GM21515 (cell line): ENCODE data around the gene QPCT.
A peak's percentile ranks its signal among the peaks of the same experiment; 100 is the strongest.

ENCODE experiments used
- ATAC-seq: cut with Tn5 transposase; IDR thresholded peaks from one replicate; pipeline ENCODE4 v1.9.1; 2021; ENCODE audit not compliant: unreplicated experiment

The QPCT gene

DNA sequence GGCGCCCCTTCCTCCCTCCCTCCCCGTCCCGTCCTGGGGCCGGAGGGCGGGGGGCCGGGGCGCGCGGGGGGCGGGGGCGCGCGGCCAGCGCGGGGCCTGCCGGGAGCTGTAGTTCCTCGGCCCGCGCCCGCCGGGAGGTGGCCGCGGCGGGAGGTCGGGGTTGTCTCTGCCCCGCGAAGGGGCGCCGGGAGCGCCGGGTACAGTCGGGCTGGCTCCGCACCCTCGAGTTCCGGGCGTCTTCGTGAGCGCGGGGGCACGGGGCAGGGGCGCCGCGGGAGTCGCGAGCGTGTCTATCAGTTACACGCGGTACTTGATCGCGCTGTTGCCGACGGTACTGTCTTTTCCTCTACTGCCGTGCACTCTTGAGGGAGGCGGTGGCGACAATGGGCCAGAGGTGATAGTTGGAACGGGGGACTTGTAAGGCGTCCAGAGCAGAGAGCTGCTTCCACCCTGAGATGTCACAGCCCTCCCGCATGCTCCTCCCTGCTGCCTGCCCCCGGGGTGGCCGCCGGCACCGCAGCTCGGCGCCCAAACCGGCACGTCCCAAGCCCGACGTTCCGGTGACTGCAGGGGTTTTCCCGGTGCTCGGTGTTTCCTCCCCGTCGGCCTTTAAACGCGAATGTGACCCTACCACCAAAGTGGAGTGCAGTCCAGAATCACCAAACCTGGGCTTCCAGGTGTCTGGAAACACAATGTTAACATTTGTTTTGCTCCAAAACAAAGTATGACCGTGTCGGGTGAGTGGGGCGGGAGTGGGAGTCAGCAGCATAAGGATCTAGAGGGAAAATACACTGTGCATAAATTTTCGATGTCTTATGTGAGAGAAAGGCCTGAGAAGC, 19.4 kb upstream of the QPCT start, which contains the start of gene PRKD3:
Gene PRKD3, minus strand, starts transcription at position 48 of the 839 bp plus-strand sequence. CDS start 8,309 bp downstream, outside the sequence.
- ATAC-seq = peak; percentile 65

DNA sequence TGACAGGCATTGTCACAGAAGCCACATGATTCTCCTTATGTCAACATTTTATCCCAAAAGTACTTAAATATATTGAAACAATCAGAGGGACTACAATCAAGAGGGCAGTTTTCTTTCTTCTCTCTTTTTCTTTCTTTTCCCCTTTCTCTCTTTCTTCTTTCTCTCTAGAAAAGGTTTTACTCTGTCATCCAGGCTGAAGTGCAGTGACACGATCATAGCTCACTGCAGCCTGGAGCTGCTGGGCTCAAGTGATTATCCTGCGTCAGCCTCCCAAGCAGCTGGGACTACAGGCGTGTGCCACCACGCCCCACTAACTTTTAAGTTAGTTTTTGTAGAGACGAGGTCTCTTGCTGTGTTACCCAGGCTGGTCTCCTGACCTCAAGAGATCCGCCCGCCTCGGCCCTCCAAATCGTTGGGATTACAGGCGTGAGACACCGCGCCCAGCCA, 18.8 kb upstream of the QPCT start:
- ATAC-seq = no peak

DNA sequence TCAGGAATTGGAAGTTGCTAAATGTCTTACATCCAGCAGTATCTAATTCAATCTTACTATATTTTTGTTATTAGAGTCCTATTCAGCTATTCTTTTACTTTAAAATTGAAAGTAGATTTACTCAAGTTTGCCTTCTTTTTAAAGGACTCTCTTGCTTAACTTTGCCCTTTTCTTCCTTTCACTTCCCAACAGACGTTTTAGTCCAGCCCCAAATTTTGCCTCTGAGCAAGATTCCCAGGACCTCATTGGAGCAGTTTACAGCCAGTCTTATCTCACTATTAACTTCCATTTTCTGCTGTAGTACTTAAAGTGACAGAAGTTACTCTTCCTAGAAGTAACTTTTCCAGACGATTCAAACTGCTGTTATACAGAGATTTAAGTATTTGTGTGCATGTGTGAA, 18.1 kb upstream of the QPCT start:
- ATAC-seq = no peak

DNA sequence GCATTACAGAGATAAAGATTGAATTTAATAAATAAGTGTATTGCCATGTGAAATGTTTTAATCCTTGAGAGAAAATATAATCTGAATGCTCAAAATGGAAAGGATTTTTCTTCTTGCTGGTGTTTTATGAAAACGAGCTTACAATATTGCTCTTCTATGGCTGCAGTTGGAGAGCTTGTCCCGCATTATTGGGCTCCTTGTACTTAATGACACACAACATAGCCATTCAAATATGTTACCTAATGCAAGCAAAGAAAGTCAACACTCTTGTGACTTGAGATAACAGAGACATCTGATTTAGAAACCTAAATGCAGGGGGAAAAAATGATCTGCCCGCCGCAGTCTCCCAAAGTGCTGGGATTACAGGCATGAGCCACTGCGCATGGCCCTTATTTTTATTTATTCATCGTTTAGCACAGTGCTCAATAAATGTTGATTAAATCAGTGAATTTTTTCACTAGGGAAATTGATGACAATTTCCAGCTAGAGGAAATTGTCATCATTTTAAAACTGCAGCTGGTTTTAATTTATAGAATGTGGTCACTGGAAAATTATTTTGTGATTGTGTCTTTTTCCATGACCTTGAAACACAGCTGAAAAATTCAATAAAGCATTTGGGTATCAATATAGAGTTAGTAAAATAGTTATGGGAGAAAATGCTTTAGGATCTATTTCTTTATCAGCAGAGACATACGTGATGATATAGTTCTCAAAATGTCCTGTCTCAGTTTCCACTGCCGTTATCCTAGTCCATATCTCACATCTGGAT, 17.4 kb upstream of the QPCT start:
- ATAC-seq = no peak

DNA sequence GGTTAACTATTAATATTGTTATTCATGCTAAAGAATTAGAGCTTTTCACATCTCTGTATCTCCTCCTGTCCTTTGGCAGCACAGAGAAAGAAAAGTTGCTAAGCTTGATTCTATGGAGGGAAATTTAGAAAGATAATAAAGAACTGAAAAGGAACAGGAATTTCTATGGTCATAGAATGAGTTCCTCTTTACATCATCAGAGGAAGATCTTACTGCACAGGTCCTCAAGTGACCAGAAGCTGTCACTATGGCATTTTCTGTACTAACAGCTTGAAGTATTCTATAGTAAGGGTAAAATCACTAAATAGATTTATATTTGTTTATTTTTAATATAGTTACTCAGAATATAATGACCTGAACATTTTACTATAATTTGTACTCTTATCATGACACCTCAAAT, 13.7 kb upstream of the QPCT start:
- no peak for ATAC-seq

DNA sequence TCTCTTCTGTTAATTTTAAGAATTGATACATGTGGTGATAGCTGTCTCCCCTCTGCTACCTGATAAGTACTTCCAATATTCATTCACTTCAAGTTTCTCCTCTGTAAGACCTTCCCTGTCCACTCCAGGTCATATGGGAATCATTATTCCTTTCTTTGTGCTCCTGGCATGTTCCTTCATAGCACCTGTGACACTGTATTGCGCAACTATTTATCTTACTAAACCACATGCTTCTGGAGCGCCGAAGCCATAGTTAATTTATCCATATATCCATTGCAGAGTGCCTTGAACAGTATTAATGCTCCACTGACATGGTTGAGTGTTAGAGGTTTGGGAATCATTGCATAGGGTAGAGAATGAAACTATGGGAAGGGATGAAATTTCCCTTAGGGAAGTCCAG, 11.9 kb upstream of the QPCT start:
- no peak for ATAC-seq

DNA sequence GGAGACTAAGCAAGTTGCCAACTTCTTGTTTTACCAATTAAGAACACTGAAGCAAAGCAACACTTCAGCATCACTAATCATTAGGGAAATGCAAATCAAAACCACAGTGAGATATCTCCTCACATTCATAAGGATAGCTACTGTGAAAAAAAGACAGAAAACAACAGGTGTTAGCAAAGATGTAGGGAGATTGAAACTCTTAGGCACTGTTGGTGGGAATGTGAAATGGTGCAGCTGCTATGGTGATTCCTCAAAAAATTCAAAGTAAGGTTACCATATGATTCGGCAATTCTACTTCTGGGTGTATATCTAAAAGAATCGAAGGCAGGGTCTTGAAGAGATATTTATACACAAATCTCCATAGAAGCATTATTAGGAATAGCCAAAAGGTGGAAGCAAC, 11.2 kb upstream of the QPCT start:
- ATAC-seq = no peak

DNA sequence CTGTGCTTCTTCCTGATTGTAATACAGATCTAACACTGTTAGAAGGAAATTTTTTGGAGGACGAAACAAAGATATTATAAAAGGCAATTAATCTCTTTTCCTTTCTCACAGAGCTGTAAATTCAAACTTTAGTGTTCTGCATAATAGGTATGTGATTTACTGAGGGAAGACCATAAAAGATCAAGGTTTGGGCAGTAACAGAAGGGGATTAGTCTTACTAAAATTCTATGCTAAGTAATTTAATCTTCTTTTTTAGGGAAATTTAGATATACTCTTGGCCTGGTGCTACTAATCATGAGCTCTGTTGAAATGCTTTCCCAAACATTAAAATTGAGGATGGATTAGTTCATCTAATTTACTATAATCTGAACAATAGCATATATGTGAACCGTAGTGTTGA, 8.8 kb upstream of the QPCT start:
- ATAC-seq = no peak

DNA sequence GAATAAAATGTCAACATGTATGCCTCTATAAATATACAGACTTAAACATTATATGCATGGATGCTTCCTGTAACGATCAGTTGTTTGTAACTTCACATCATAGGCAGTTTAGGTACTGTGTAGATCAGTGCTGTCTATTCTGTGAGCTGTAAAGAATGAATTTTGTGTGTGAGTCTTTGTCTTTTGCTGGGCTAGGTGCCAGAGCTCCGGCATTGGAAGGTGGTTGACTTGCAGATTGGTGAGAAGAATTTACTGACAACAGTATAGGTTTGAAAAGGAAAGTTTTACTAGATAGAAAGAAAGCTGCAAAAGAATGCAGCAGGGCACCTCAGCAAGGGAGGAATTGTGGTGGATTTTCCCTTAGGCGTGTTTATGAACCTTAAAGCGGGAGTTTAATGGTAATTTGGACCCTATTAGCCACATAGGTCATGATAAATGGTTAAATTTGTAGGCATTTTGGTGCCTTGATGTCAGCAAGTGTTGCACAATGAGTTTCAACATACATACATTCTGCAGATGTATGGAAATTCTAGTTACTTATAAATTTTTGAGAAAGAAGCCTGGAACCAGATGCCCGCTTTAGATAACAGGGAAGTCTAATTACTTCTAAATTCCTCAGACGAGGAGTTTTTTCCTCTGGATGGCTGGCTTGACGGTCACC, 6.7 kb upstream of the QPCT start:
- no peak for ATAC-seq

DNA sequence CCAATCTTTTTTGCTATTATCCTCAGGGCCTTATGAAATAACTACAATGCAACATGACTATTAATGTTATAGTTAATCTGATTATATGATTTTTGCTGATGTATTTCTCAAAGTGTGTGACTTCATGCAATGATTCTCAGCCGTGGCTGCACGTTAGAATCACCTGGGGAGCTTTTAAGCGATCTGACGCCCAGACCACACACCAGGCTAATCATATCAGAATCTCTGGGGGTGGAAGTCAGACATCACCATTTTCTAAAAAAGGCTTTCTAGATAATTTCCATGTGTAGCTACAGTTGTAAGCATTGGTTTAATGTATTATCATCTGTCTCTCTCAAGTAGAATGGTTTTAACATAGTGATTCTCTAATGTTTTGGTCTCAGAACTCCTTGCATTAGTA, 5.5 kb upstream of the QPCT start:
- ATAC-seq = no peak

DNA sequence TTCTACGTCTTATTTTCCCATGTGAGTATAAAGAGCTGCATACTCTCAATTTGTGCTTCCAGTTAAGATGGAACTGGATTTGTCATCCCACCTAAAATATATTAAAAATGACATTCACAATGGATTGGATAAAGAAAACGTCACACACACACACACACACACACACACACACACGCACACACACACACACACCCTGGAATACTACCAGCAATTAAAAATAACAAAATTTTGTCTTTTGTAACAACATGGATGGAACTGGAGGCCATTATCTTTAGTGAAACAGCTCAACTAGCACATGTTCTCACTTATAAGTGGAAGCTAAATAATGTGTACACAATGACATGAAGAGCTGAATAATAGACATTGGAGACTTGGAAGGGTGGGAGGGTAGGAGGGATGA, 3.8 kb upstream of the QPCT start:
- ATAC-seq = no peak

DNA sequence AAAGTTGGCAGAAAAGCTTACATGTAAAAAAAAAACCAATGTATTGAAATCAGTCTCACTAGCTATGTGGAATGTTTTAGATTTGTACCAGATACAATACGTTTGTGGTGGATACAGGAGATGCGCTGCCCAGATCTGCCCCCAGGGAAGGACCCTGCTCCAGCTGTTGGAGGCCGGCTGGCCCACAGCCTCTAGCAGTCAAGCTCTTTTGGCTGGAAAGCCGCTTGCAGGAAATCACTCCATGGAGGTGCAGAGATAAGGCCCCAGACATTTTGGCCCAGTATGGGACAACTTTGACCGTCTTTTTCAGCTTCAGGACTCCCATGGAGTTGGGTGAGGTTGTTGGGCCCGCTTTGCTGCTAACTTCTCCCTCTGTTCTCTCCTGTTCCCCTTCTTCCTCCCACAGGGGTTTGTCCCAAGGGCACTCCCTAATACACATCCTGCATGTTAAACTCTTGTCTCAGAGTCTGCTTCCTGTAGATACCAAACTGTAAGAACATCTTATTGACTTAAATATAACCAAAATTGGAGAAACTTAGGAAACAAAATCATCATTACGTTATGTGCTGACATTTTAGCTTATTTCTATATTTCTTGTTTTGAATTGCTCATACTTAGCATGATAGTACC, 1.7 kb upstream of the QPCT start:
- ATAC-seq = no peak

DNA sequence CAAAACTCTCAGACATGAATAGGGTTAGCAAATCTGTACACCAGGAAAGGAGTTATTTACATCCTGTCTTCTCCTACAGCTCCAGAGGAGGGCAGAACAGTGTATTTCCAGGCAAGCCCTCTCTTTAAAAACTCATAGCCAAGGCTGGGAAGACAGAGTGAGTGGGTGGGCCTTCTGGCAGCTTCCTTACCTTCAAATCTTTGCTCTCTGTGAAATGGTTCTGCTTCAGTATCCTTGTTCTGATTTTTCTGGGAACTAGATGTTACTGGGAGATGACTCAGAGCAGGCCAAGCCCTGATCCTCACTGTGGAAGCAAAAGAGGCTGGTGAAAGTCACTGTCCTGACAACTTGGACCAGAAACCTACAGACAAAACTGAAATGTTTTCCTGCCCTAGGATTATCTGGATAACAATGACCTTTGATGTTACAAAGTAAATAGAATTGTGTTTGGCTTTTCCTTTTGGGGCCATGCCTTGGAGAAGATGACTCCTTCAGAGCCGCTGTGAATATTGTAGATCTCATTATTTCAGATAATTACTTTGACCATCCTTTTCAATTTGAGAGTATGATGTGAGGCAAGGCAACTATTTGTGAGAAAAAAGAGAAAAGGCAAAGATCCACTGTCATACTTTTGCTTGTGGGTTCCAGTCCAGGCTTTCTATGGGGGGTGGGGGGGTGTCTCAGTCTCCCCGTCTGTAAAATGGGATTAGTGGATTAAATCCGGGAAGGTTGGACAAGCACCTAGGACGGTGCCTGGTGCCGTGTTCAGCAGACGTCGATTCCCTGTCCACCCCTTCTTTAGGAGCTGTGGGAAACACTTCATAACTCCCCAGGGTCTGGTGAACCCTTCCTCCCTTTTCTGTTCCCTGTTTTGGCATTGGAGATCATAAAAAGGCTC, 644 bp upstream of the QPCT start:
- no peak for ATAC-seq

DNA sequence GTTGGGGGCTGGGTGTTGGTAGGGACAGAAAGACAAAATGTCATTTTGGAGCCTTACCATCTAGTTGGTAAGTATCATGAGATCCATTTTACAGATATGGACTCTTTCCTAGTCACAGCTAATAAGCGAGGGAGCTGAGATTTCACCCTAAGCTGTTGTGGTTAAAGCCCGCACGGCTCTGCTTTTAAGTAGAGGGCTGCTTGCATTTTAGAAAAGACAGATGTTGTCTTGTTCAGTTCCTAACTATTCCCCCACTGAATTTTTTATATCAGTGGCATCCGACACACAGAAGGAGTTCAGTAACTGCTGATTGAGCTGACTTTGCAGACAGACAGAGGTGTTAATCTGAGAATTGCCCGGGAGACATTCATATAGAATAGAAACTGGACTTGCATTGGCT, 3.7 kb downstream of the QPCT start:
- ATAC-seq = no peak

DNA sequence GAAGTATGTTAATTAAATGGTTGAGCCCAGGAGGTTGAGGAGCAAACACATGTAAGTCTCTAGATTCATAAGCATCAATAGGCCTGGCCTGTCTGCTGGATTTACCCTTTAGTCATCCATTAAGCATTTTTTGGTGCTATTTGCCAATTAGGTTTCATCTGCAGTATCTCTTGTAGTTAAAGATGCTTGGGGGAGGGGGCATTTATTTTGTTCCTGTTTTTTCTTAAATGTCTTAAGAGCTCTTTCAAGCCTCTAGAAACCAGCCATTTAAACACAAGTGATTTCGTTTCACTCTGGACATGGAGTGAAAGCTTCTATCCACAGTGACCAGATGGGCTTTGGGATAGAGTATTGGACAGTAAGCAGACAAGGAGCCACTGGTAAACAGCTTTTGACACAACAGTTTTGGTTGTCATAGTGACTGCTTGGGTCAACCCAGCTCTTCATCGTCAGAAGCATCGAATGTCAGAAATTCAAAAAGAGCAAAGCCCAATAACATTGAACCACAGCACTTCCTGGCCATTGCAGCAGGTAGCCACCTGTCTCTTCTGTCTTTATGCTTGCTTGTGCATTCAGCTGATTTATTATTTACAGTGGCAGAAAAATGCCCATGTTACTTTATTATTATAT, 4.9 kb downstream of the QPCT start:
- no peak for ATAC-seq

DNA sequence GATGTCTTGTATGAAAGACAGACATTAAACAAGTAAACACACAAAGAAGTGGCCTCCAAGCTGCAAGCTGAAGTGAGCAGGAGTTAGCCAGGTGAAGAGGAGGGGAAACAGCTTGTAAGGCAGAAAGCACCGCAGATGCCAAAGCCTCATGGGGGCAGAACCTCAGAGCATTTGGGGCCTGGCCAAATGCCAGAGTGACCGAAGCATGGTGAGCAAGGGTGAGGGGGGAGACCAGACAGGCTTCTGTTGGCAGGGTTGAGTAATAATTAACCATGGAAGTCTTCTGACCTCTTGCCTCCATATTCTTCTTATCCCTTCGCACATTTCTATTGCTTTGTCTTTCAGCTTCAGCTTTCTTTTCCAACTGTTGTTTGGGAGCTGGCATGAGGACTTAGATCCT, 5.6 kb downstream of the QPCT start:
- no peak for ATAC-seq

DNA sequence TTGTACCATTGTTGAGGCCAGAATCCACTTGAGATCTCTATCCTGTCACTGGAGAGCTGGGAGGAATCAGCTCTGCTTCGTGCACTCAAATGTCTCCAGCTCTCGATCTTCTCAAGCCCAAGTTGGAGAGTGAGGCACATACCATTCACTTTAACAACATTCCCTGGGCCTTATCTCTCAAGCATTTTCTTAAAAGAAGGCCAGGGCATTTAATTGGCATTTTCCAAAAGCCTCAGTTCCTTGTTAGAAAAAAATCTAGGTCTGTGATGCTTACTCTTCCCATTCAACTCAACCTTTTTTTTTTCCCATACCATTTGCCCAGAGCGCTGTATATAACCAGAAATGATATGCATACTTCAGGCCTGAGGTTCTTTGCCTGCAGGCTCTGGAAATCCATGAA, 10.1 kb downstream of the QPCT start:
- no peak for ATAC-seq

DNA sequence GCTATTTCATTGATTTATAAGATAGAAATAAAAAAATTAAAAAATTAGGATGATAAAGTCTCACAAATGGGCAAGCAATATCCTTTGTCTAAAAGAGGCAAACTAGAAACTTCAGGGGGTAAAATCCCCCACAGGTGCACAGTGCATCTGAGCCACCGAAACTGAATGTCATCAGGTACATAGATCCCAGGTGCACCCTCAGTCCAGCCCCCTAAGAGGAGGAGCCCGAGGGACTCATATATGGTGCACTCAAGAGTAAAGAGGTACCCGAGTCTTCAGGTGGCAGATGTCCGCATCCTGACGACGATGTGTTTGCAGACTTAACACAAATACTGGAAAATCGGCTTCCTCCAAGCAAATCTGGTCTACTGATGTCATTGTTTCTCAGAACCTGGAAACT, 11.3 kb downstream of the QPCT start:
- no peak for ATAC-seq

DNA sequence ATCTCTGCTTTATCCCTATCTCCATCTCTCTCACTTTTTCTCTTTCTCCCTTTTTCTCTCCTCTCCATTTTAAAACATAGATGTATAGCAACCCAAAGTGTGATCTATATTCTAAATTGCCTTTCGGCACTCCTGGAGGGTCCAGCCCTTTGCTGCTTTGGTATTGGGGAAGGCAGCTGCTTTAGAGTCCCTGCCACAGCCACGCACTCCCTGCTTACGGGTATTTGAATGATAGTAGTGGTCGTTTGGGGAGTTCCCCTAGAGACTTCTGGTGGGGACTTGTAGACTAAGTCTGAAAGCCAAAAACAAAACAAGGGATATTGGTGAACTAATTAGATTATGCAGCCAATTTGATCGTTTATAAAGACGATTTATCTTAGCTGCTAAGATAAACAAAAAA, 11.9 kb downstream of the QPCT start:
- ATAC-seq = no peak

DNA sequence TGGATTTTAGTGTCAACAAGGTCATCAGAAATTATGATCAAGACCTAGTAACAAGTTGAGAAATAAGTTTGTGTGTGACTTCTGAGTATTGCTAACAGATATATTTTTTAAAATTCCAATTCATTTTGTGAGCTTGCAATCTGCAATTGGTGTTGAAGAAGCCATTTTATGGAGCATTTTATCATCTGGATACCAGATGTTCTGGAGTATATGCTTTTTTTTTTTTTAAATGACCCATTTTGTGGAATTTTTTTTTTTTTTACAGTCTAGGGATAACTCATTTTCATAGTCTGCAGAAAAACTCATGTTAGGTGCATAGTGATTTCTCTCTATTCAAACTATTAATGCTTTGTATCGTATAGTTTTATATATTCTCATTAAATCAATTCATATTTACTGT, 12.6 kb downstream of the QPCT start:
- no peak for ATAC-seq
